A673 (cell line): ENCODE results near the gene AADACL3.

Experiments
- CTCF ChIP-seq: fragments of 300-800, 200-600 bp; sonication (generic); conservative IDR thresholded peaks from 2 replicates; pipeline ENCODE4 v1.5.1; 2017; ENCODE audit warnings: low read depth, mild to moderate bottlenecking, antibody characterized with exemption, low read length, moderate library complexity, mixed read lengths
- EZH2 ChIP-seq: fragments of 200-600 bp; sonication (generic); IDR thresholded peaks from 2 replicates; pipeline ENCODE4 v1.6.1; 2017; ENCODE audit warnings: borderline replicate concordance, low read depth, mild to moderate bottlenecking, mixed read lengths, antibody characterized with exemption, low read length; ENCODE audit not compliant: poor library complexity, severe bottlenecking

GRCh38 chr1:12741946-12742345, 26.0 kb downstream of the AADACL3 start:
- no peak for TF ChIP-seq CTCF
- no peak for TF ChIP-seq EZH2
